ELR (cell line): ENCODE data around the gene CEP97.
"Not testable (repeated sequence)": the region's sequence is repeated elsewhere in the genome, so short reads cannot be mapped to it uniquely, and the experiment has no call there.

Source experiments
- DNase-seq: peaks from one replicate; pipeline ENCODE4 v3.0.0-alpha.2; 2015; ENCODE audit warnings: low read depth

Gene CEP97

DNA sequence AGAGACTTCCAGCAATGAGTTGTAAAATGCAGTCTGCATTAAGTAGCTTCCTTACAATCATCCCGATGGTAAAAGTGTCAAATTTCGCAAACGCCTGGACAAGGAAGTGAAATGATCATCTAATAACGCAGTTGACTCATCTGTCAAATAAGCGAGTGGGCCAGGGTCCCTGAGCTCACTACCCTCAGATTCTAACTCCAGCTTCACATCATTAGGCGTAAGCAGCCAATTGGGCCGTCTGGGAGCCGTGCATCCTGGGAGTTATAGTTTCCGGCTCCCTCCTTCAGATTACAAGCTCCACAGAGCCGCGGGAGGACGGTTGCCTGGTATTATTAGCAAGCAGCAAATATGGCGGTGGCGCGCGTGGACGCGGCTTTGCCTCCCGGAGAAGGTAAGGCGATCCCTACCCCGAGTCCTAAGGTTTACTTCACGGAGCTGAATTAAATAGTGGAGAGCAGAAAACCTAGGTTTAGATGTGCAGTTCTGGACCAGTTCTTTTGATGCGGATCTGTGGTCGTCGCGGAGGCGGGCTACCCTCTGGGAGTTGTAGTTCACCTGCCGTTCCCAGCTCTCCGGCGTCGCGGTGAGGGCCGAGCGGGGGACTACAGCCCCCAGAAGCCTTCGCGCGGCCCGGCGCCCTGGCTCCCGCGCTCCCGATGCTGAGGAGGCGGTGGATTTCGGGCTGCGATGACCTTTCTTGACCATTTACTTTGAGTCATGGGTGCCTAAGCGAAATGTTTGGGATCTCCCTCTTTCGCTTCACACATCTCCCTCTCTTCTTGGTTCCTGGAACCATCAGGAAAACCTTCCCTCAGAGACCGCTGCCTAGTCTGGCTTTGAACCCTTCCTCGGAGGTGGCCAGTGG lies at the start of gene CEP97:
Gene CEP97, plus strand, starts transcription at position 286 of the 865 bp plus-strand sequence. Its CDS starts 63 bp downstream, at position 349.
- peak; percentile 95 for DNase-seq

- DNase-seq, result no peak
These were observed 48.7 kb upstream of the CEP97 start for GRCh38 chr3:101675709-101676215.

- peak; percentile 97 for DNase-seq
These were observed 48.1 kb upstream of the CEP97 start for GRCh38 chr3:101676216-101676764.

GRCh38 chr3:101676765-101677435 lies 47.5 kb upstream of the CEP97 start, which contains the start of gene ZBTB11:
TSS of gene ZBTB11 (minus strand) at chr3:101677132. CDS start at chr3:101676914, 218 bp downstream.
- DNase-seq, result peak; percentile 100

DNA sequence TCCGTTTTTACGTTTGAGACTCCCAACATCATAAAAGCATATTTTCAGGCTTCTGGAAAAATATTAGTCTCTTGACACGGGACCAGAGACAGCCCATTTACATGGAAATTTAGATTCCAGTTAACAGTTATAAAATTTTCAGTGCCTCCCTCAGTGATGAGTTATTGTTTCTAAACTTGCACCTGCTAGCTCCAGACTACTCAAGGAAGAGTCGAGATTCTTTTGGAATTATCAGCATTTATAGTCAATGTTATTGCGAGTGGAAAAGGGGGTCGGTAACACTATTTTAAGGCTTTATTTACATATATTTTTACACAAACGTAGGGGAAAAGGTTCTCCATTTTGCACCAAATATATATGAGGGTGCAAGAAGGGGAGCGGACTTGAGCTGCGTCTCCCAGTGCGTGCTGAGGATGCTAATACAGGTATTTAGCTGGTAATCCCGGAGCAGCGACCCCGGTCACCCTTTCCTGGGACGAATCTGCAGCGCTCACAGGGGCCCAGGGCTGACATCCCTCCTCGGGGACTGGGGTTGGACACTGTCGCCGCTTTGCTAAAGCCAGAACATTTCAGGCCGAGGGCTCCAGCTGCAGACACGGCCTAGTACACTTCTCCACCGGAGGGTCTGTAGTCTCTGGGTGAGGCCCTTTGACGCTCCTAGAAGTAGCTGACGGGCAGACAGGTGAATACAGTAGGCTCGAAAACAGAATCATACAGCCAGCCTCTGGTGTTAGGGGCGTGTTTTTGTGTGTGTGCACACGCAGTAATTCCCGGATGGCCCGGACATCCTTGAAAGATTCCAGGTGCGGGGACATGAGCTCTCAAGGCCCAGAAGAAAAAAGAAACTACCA lies 46.8 kb upstream of the CEP97 start:
- no peak for DNase-seq

DNA sequence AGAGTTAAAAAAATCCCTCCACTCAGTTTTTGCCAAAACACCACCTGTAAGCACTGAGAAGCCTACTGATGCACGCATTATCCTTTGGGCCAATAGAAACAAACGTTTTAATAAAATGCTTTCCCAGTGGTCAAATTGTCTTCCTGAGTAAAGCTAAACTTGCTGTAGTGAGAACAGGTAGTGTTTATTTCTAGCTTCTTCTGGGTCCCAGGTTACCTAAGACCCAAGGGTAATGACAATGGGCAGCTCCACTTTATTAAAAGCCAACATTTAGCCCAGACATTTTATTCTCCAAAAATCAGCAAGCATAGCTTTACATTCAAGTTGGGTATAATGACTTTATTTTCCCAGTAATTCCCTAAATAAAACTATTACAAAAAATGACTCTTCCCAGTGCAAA lies 45.6 kb upstream of the CEP97 start:
- DNase-seq, result not testable (repeated sequence)

DNA sequence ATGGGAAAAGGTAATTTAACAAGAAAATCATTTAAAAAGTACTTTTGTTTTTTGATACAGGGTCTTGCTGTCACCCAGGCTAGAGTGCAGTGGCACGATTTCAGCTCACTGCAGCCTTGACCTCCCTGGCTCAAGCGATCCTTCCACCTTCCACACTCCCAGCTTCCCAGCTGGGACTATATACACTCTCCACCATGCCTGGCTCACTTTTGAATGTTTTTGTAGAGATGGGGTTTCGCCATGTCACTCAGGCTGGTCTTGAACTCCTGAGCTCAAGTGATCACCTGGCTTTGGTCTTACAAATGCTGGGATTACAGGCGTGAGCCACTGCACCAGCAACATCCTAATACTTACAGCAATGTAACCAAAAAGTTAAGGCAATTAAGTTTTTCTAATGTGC lies 43.9 kb upstream of the CEP97 start:
- DNase-seq, result no peak

GRCh38 chr3:101685050-101685400 lies 39.4 kb upstream of the CEP97 start:
- no peak for DNase-seq

GRCh38 chr3:101685870-101686307 lies 38.5 kb upstream of the CEP97 start:
- peak; percentile 42 for DNase-seq

DNA sequence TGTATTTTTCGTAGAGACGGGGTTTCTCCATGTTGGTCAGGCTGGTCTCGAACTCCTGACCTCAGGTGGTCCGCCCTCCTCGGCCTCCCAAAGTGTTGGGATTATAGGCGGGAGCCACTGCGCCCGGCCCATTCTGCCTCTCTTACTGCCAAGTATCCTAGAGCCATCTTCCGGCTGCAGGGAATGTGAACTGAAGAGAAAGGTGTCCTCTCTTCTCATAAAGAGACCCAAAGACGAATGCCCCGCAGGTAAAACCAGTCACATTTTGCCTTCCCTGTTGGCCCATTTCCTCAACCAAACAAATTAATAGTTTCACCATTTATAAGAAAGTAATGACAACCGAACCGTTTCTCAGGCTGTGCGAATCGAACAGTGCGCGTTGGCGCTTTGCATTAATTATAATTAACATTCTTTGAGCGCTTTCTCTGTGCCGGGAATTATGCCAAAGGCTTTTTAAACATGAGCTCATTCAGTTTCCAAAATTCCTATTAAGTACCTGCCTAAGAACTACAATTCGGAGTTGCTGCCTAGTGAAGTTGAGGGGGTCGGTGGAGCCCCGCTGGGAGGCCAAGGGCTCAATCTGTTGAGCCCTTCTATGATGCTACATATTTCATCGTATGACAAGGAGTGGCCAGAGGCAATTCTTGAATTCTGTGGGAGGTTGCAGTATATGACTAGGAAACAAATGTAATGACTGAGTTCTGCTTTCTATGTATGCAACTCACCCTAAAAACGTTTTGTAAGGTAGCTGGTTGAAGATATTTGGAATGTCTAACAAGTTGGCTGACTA lies 37.1 kb upstream of the CEP97 start:
- DNase-seq, result peak; percentile 30

DNA sequence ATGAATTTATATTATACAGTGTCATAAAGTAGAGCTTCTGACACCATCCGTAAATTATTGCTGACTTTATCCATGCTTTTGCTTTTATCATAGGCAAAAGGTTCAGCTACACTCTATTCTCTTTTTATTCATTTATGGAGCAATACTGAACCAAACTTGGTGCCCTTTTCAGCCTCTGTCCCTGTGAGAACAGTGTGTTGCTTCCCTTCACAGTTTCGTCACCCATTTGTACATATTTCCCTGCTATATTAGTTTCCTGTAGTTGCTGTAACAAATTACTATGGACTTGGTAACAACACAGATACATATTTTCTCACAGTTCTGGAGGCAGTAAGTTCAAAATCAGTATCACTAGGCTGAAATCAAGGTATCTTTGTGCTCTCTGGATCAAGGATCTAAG lies 35.1 kb upstream of the CEP97 start:
- no peak for DNase-seq

- DNase-seq, result no peak
These were observed 33.4 kb upstream of the CEP97 start for GRCh38 chr3:101690972-101691371.

- not testable (repeated sequence) for DNase-seq
These were observed 32.4 kb upstream of the CEP97 start for GRCh38 chr3:101691685-101692671.

GRCh38 chr3:101693540-101693939 lies 30.9 kb upstream of the CEP97 start:
- DNase-seq, result peak; percentile 78

DNA sequence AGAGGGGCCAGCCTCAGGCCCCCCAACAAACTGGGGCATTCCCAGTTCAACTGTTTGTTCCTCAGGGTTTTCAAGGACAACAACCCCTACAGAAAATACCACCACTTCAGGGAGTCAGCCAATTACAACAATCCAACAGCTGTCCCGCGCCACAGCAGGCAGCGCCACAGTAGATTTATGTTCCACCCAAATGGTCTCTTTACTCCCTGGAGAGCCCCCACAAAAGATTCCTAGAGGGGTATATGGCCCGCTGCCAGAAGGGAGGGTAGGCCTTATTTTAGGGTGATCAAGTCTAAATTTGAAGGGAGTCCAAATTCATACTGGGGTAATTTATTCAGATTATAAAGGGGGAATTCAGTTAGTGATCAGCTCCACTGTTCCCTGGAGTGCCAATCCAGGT lies 29.6 kb upstream of the CEP97 start:
- DNase-seq, result not testable (repeated sequence)

GRCh38 chr3:101695779-101696372 lies 28.5 kb upstream of the CEP97 start:
- peak; percentile 82 for DNase-seq

GRCh38 chr3:101701696-101702634 lies 22.4 kb upstream of the CEP97 start:
- no peak for DNase-seq

- peak; percentile 56 for DNase-seq
These were observed 21.7 kb upstream of the CEP97 start for GRCh38 chr3:101702726-101703125.
